Epithelial cell of proximal tubule (primary cell): Measurements from ENCODE around the gene CORO2B. TPM values are rescaled to one million over a fixed set of nuclear protein-coding genes. Genes with fewer than 3 reads are reported as not detected.

Source experiments
- DNase-seq: peaks from one replicate; pipeline ENCODE4 v3.0.0-alpha.2; 2011; ENCODE audit warnings: low read depth
- H3K4me3 ChIP-seq: 2 replicates; pipeline ENCODE4 v1.5.1; 2011; ENCODE audit warnings: low read depth, mild to moderate bottlenecking, low read length
- CTCF ChIP-seq: conservative IDR thresholded peaks from 2 replicates; pipeline ENCODE4 v1.5.1; 2012; ENCODE audit warnings: low read depth, mild to moderate bottlenecking, low read length
- total RNA-seq: library from RNA; depleted of rRNA; stranded (reverse); fragments of >200 nt; gene quantifications from 2 replicates; pipeline ENCODE4 v1.2.3, GENCODE V29; 2015

The CORO2B gene
- total RNA-seq, 1 donor from 2014 or later = 18.3 TPM

GRCh38 chr15:68730976-68731897, 152.4 kb downstream of the CORO2B start:
- DNase-seq = no peak
- no peak overlapping the region for H3K4me3 ChIP-seq
- TF ChIP-seq CTCF = no peak

DNA sequence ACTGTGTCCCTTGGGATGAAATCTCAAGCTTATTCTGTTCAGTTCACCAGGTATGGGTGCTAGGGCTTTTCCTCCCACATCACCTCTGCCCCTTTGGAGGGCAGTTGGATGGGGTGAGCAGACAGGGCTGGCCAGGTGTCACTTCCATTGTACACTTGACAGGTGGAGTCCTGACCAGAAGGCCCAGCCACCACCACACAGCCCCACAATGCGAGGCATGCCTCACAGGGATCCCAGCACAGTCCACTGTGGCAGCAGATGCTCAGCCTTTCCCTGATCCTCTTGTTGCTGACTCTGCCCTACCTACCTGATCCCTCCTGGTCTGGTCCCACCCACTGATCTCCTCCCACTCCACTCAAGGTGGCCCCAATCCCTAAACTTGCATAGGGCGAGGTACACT, 153.7 kb downstream of the CORO2B start:
- no peak for TF ChIP-seq CTCF
- DNase-seq = no peak
- H3K4me3 ChIP-seq = no peak overlapping the region

GRCh38 chr15:68733666-68734065, 154.9 kb downstream of the CORO2B start:
- no peak for DNase-seq
- H3K4me3 ChIP-seq = no peak overlapping the region
- no peak for TF ChIP-seq CTCF

- TF ChIP-seq CTCF = no peak
- DNase-seq = no peak
- no peak overlapping the region for H3K4me3 ChIP-seq
Observed at GRCh38 chr15:68734352-68734751, 155.6 kb downstream of the CORO2B start.

GRCh38 chr15:68734881-68735280, 156.1 kb downstream of the CORO2B start:
- no peak overlapping the region for H3K4me3 ChIP-seq
- DNase-seq = no peak
- no peak for TF ChIP-seq CTCF

DNA sequence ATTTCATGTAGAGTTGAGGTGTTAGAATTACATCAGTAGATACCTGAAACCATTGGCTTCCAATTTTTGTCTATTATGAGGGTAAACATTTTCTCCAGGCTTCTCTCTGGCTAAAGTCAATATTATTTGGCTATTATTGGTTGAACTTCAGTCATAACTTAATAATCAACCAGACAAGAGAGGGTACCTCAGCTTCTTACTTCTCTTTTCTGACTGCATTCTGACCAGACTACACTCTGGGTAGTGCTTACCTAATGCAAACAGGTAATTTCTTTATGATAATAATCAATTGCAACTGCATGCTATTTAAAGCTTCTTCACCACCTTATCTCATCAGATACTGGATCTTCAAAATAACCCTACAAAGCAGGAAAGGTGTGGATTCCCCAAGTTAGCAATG, 156.8 kb downstream of the CORO2B start:
- DNase-seq = no peak
- H3K4me3 ChIP-seq = no peak overlapping the region
- TF ChIP-seq CTCF = no peak
